DND-41 (cell line): ENCODE measurements around the gene RAMP3.

Experiments
- EZH2 ChIP-seq: IDR thresholded peaks from 3 replicates; pipeline ENCODE4 v1.6.1; 2012; ENCODE audit warnings: borderline replicate concordance, low read depth, mild to moderate bottlenecking, moderate library complexity, low read length, inconsistent platforms; ENCODE audit not compliant: severe bottlenecking
- TF ChIP-seq, protein P1 (sequence below): IDR thresholded peaks from 2 replicates; pipeline ENCODE4 v1.5.1; 2012; ENCODE audit warnings: borderline replicate concordance, low read length, moderate library complexity, mild to moderate bottlenecking; ENCODE audit not compliant: poor library complexity, severe bottlenecking; ENCODE audit errors: extremely low read depth

DNA sequence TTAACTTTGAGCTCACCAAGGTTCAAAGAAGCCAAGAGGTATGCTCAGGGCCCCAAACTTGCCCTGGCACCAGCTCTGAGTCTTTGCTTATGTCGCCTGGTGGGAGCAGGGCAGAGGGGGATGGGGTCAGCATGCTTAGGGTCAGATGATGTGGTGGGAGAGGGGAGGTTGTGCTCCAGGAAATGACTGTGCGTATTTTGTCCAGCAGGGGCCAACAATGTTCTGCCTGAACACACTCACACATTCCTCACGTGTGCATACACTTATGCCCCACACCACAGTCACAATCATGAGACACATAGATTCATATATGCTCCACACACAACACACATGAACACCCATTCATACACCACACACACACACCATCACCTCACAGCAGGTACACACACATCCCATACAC, 4.4 kb upstream of the RAMP3 start:
- TF ChIP-seq, protein P1, sequence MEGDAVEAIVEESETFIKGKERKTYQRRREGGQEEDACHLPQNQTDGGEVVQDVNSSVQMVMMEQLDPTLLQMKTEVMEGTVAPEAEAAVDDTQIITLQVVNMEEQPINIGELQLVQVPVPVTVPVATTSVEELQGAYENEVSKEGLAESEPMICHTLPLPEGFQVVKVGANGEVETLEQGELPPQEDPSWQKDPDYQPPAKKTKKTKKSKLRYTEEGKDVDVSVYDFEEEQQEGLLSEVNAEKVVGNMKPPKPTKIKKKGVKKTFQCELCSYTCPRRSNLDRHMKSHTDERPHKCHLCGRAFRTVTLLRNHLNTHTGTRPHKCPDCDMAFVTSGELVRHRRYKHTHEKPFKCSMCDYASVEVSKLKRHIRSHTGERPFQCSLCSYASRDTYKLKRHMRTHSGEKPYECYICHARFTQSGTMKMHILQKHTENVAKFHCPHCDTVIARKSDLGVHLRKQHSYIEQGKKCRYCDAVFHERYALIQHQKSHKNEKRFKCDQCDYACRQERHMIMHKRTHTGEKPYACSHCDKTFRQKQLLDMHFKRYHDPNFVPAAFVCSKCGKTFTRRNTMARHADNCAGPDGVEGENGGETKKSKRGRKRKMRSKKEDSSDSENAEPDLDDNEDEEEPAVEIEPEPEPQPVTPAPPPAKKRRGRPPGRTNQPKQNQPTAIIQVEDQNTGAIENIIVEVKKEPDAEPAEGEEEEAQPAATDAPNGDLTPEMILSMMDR = peak; percentile 12
- TF ChIP-seq EZH2 = no peak
